ENCODE data around the gene YWHAG. TPM values are rescaled to one million over a fixed set of nuclear protein-coding genes. Genes with fewer than 3 reads are reported as not detected.

Gene YWHAG
- total and polyA plus RNA-seq, 2 of the 13 experiments (the other 11 are each of a cell fraction or from before 2014, with no cell fraction given) = 36.9 to 67.5 TPM

DNA sequence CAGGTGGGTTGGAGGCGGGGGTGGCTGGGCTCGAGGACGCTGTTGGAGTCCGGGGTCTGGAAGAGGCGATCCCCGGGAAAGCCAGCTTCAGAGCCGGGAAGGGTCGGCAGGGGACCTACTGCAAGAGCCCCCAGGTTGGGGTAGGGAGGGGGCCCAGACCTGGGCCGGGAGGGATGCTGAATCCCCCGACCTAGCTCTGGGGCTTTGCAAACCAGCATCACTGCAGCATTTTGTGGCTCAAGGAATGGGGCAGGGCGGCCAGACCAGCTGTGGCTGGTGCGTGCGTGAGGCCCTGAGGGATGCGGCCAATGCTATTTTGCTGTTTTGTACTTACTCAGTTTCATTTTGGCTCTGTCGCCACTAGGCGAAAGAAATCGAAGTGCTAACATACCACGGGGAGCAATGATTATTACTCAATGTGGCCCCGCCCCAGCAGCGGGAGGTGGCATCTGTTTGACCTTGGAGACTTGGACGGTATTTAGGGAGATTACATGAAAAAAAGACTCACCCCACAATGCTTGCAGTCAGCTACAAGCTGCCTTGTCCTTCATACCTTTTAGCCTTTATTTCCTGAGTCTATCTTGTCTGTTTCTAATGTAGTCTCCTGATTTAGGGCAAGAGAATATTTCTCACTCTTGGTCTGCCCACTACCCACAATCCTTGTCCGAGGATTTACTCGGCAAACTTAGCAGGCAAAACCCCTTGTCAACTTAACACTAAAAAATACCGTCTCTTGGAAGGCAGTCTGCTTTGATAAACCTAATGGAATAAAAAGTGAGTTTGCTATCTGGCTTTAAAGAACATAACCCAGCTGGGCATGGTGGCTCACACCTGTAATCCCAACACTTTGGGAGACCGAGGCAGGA, 40.1 kb downstream of the YWHAG start:
- intact Hi-C loops (cut with micrococcal nuclease; ENCODE audit: unreplicated experiment) (loop anchor here (1.0 kb wide), 2 partner anchors 41 to 65 kb away; no protein-coding TSS in a partner anchor), in situ Hi-C loops (cut with HindIII; ENCODE audit: extremely low pct_ligation_motif_present, low pct_unique_long_range_greater_than_20kb) (loop anchor here (5.0 kb wide), 1 partner anchor 36 kb away; no protein-coding TSS in a partner anchor)
- H3K79me2 ChIP-seq (ENCODE audit: insufficient read depth, low read length) = peaks cover 4% of the 10 kb centered on the region
- no peaks in the 10 kb centered on the region for H4K20me1 ChIP-seq (ENCODE audit: insufficient read depth, low read length)
- H3K27me3 ChIP-seq (ENCODE audit: control insufficient read depth in 1 of 2, insufficient read depth in 2 of 2, low read length in 2 of 2) = no peaks in the 10 kb centered on the region; a peak in 1 of 5 replicates
- peak overlapping the region; percentile 73 for H3K27ac ChIP-seq (ENCODE audit: extremely low read length, insufficient read depth, low read length)
- TSS peak; percentile 76 for BruUV-seq (replicated peaks)
- WGBS (ENCODE audit: low lambda C conversion rate) = 1% methylated on average over 16 of the region's 25 CpGs
- H2AFZ ChIP-seq (ENCODE audit: low read length) = no peak overlapping the region
- DNase-seq (ENCODE audit: low spot score) (peak; percentile 84), ATAC-seq (peak; percentile 71), FAIRE-seq (peak; percentile 80)
- H3K36me3 ChIP-seq (replicated peaks in 1 of 2; ENCODE audit: control insufficient read depth in 1 of 2, insufficient read depth in 2 of 2, low read length in 2 of 2) = no peaks in the 10 kb centered on the region
- H3K4me1 ChIP-seq (ENCODE audit: insufficient read depth, low read length) = peaks cover 32% of the 10 kb centered on the region
- POLR2A ChIA-PET = interaction anchor here (0.6 to 3.4 kb wide), 10 partner anchors 9 to 90 kb away, joined by 3 to 19 read pairs (median 7); partner anchors contain the start of genes HSPB1 and YWHAG
- peak overlapping the region; percentile 58 to 86 (median 61) for H3K4me3 ChIP-seq (replicated peaks in 1 of 3; ENCODE audit: insufficient read depth in 1 of 3, low read depth in 2 of 3, low read length in 3 of 3)
- CTCF ChIA-PET (ENCODE audit: low intra/inter-chr PET ratio, low total read pairs) = interaction anchor here (1.4 kb wide), 1 partner anchor 117 kb away, joined by 3 read pairs; the partner anchor contains the start of gene SRRM3
- H3K9ac ChIP-seq (ENCODE audit: insufficient read depth, low read depth, low read length) = peak overlapping the region; percentile 62
- H3K4me2 ChIP-seq (ENCODE audit: low read depth, low read length) = peak overlapping the region; percentile 96
- H3K9me3 ChIP-seq (ENCODE audit: low read length) = no peaks in the 10 kb centered on the region
- TF ChIP-seq, protein P1, sequence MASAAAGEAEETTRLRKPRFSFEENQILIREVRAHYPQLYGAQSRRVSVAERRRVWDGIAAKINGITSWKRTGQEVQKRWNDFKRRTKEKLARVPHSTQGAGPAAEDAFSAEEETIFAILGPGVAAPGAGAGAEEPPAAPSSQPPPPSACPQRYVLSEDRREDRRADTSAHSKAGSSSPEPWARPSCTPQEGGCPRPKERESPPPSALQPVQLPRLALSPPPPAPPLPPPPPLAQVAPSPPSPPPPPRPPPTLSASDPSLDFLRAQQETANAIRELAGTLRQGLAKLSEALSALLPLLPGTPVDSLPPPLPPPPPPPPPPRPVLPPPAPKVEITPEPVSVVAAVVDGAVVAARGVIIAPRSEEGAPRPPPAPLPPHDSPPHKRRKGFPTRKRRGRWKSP (CRISPR knock-in tag; IDR thresholded peaks at IDR 0.05) = peak; percentile 26; the same call in 1 of the 2 replicates
- TF ChIP-seq YEATS4 (CRISPR knock-in tag; IDR thresholded peaks at IDR 0.05; ENCODE audit: borderline replicate concordance) (peak; percentile 5; the same call in 1 of the 2 replicates), ZNF224 (CRISPR knock-in tag; IDR thresholded peaks at IDR 0.05) (0 out of 2 replicates have a peak, but pooled peaks have one; percentile 8), ZNF761 (CRISPR knock-in tag; conservative IDR thresholded peaks at IDR 0.05) (0 out of 2 replicates have a peak, but pooled peaks have one; percentile 7), ZNF138 (CRISPR knock-in tag; IDR thresholded peaks at IDR 0.05; ENCODE audit: low read depth) (0 out of 2 replicates have a peak, but pooled peaks have one; percentile 28), TCF12 (IDR thresholded peaks at IDR 0.05) (no peak), TCF12 (CRISPR knock-in tag; IDR thresholded peaks at IDR 0.05) (no peak), TEAD3 (CRISPR knock-in tag; optimal IDR thresholded peaks at IDR 0.05; ENCODE audit: borderline replicate concordance) (peak; percentile 76), DMAP1 (CRISPR knock-in tag; IDR thresholded peaks at IDR 0.05) (peak; percentile 42; the same call in 1 of the 2 replicates), RCOR2 (CRISPR knock-in tag; IDR thresholded peaks at IDR 0.05) (no peak), SAP130 (CRISPR knock-in tag; IDR thresholded peaks at IDR 0.05; ENCODE audit: low read depth) (peak; percentile 43; the same call in 1 of the 2 replicates)
- TF ChIP-seq, protein P2, sequence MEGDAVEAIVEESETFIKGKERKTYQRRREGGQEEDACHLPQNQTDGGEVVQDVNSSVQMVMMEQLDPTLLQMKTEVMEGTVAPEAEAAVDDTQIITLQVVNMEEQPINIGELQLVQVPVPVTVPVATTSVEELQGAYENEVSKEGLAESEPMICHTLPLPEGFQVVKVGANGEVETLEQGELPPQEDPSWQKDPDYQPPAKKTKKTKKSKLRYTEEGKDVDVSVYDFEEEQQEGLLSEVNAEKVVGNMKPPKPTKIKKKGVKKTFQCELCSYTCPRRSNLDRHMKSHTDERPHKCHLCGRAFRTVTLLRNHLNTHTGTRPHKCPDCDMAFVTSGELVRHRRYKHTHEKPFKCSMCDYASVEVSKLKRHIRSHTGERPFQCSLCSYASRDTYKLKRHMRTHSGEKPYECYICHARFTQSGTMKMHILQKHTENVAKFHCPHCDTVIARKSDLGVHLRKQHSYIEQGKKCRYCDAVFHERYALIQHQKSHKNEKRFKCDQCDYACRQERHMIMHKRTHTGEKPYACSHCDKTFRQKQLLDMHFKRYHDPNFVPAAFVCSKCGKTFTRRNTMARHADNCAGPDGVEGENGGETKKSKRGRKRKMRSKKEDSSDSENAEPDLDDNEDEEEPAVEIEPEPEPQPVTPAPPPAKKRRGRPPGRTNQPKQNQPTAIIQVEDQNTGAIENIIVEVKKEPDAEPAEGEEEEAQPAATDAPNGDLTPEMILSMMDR (CRISPR knock-in tag; IDR thresholded peaks at IDR 0.05) = peak; percentile 40
- TF ChIP-seq, protein P3, sequence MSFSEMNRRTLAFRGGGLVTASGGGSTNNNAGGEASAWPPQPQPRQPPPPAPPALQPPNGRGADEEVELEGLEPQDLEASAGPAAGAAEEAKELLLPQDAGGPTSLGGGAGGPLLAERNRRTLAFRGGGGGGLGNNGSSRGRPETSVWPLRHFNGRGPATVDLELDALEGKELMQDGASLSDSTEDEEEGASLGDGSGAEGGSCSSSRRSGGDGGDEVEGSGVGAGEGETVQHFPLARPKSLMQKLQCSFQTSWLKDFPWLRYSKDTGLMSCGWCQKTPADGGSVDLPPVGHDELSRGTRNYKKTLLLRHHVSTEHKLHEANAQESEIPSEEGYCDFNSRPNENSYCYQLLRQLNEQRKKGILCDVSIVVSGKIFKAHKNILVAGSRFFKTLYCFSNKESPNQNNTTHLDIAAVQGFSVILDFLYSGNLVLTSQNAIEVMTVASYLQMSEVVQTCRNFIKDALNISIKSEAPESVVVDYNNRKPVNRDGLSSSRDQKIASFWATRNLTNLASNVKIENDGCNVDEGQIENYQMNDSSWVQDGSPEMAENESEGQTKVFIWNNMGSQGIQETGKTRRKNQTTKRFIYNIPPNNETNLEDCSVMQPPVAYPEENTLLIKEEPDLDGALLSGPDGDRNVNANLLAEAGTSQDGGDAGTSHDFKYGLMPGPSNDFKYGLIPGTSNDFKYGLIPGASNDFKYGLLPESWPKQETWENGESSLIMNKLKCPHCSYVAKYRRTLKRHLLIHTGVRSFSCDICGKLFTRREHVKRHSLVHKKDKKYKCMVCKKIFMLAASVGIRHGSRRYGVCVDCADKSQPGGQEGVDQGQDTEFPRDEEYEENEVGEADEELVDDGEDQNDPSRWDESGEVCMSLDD (CRISPR knock-in tag; IDR thresholded peaks at IDR 0.05; ENCODE audit: borderline replicate concordance) = peak; percentile 41; the same call in 1 of the 2 replicates
